ENCODE measurements around the gene GMDS. TPM values are rescaled to one million over a fixed set of nuclear protein-coding genes. Genes with fewer than 3 reads are reported as not detected.

GMDS gene
- total and polyA plus RNA-seq, 2 of the 4 experiments (the other 2 are of a cell fraction) = 7.3 to 21.9 TPM

DNA sequence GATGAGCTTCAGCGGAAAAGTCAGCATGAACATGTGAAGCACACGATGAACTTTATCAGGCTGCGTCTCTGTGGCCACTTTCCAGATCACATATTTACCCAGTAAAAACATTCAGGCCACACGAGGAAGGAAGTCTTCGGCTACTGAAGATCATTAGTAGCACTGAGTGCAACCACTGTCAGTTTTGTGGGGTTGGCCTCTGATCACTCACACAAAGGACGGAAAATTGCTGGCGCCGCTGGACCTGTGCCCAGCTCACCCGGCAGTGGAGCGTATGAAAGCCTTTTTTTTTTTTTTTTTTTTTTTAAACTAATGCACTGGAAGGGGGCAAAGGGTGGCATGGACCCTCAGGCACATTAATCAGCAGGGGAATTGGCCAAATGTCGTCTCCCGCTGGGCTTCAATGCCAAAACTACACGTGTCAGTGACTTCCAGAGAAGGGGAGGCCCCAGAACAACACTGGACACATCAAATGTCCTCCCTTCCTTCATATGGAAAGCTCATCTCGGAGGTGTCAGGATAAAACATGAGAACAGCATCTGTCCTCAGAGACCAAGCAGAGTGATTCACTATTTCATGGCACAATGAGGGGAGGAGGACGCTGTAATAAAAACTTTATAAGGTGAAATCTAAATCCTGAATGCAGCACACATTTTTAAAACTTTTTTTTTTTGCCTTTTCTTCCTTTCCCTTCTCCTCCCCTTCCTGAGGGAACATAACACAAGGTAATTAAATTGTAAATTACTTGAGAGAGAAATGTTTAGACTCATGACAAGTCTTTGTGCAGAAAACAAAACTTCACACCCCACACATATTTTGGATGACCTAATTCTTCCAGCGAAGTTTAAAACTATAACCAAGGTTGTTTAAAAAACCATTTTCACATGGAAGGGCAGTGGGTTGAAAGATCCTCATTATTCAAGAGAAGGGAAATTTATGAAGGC lies 412.3 kb downstream of the GMDS start:
- ChIA-PET CTCF (interaction anchor here (0.7 kb wide), 1 partner anchor 113 kb away, joined by 4 read pairs; no protein-coding TSS in a partner anchor), POLR2A (ENCODE audit: unreplicated experiment) (no interaction called here)
- H3K56ac ChIP-seq (ENCODE audit: extremely low read depth, insufficient read depth, low read length) = no peak overlapping the region
- H2AFZ ChIP-seq (replicated peaks; ENCODE audit: low read length, poor library complexity) = no peak overlapping the region
- H3K9me3 ChIP-seq (ENCODE audit: control insufficient read depth, insufficient read depth, low read length) = peaks cover 2% of the 10 kb centered on the region; the same call in 1 of the 2 replicates
- ATAC-seq (ENCODE audit: low read depth) = no peak
- H3K27ac ChIP-seq (ENCODE audit: insufficient read depth, low read length) = no peak overlapping the region
- H3K79me1 ChIP-seq (ENCODE audit: low read depth in 1 of 2, low read length in 2 of 2) = no peaks in the 10 kb centered on the region
- H3K4ac ChIP-seq (ENCODE audit: low read depth, low read length) = peak overlapping the region; percentile 10; the same call in 1 of the 2 replicates
- intact Hi-C loops (cut with micrococcal nuclease) (no loop called here), in situ Hi-C loops (cut with MboI; ENCODE audit: low sequenced_read_pairs) (no loop called here), dilution Hi-C loops (cut with HindIII; ENCODE audit: low sequenced_read_pairs, unreplicated experiment) (no loop called here)
- H3K14ac ChIP-seq (replicated peaks; ENCODE audit: low read depth, low read length) = no peak overlapping the region; the same call in 1 of the 2 replicates
- no peak overlapping the region for H4K5ac ChIP-seq (ENCODE audit: low read depth, low read length)
- peak; percentile 12 for DNase-seq
- 0 out of 2 replicates have a peak overlapping the region, but pooled peaks have one; percentile 5 for H3K23ac ChIP-seq (ENCODE audit: low read depth, low read length)
- H4K91ac ChIP-seq (ENCODE audit: insufficient read depth, low read depth, low read length) = no peak overlapping the region
- H2BK120ac ChIP-seq (ENCODE audit: low read depth, low read length) = no peak overlapping the region
- 33% methylated on average over 2 of the region's 16 CpGs; no CpG with 5 or more reads in 1 of the 2 experiments for WGBS, 2 experiments (ENCODE audit: extremely low coverage in 2 of 2, insufficient read length in 1 of 2)
- H3K36me3 ChIP-seq (ENCODE audit: control insufficient read depth, insufficient read depth, low read length) = no peaks in the 10 kb centered on the region
- H3K4me3 ChIP-seq (ENCODE audit: insufficient read depth, low read depth, low read length) = no peak overlapping the region
- BruUV-seq (replicated peaks) = no TSS peak
- H2BK5ac ChIP-seq (ENCODE audit: low read depth, low read length, poor library complexity, severe bottlenecking) = no peak overlapping the region
- H2BK20ac ChIP-seq (ENCODE audit: low read depth, low read length) = no peak overlapping the region
- H2BK15ac ChIP-seq (ENCODE audit: low read depth, low read length) = peak overlapping the region; percentile 32; the same call in 1 of the 3 replicates
- H3K4me1 ChIP-seq (ENCODE audit: control insufficient read depth, insufficient read depth, low read length) = peaks cover 7% of the 10 kb centered on the region
- no peak overlapping the region for H2AK9ac ChIP-seq (replicated peaks; ENCODE audit: low read depth, low read length, poor library complexity)
- peak overlapping the region in 1 of 2 experiments; percentile 35; a peak in 1 of 4 replicates for H4K8ac ChIP-seq (ENCODE audit: low read depth in 2 of 2, low read length in 2 of 2)
- no peaks in the 10 kb centered on the region for H4K20me1 ChIP-seq (ENCODE audit: insufficient read depth, low read length)
- H3K9me1 ChIP-seq (ENCODE audit: insufficient read depth, low read length) = peaks cover 6% of the 10 kb centered on the region; the same call in 1 of the 2 replicates
- peak overlapping the region; percentile 3; the same call in 1 of the 2 replicates for H3K4me2 ChIP-seq (ENCODE audit: low read depth, low read length)
- H3K9ac ChIP-seq (ENCODE audit: low read depth, low read length) = no peak overlapping the region
- H3K27me3 ChIP-seq (ENCODE audit: control insufficient read depth, insufficient read depth, low read length) = no peaks in the 10 kb centered on the region
- 0 out of 2 replicates have a peak overlapping the region, but pooled peaks have one; percentile 24 for H2AK5ac ChIP-seq (ENCODE audit: low read depth, low read length)
- no peak overlapping the region for H3K18ac ChIP-seq (ENCODE audit: low read depth, low read length)
- TF ChIP-seq RFX5 (IDR thresholded peaks at IDR 0.05; ENCODE audit: low read depth, low read length) = no peak
- TF ChIP-seq MXI1 (IDR thresholded peaks at IDR 0.05; ENCODE audit: borderline replicate concordance, low read depth, low read length) = no peak
- TF ChIP-seq POLR2A (IDR thresholded peaks at IDR 0.05; ENCODE audit: low read depth, low read length) = no peak
- TF ChIP-seq SMC3 (IDR thresholded peaks at IDR 0.05; ENCODE audit: low read depth, low read length) = no peak
- TF ChIP-seq FOS (IDR thresholded peaks at IDR 0.05; ENCODE audit: low read depth, low read length) = no peak
- TF ChIP-seq MAZ (IDR thresholded peaks at IDR 0.05; ENCODE audit: borderline replicate concordance, low read depth, low read length) = no peak
- TF ChIP-seq RCOR1 (IDR thresholded peaks at IDR 0.05; ENCODE audit: insufficient replicate concordance, low read length) = no peak
- TF ChIP-seq CHD1 (IDR thresholded peaks at IDR 0.05; ENCODE audit: low read depth, low read length) = no peak
- TF ChIP-seq, protein P1, sequence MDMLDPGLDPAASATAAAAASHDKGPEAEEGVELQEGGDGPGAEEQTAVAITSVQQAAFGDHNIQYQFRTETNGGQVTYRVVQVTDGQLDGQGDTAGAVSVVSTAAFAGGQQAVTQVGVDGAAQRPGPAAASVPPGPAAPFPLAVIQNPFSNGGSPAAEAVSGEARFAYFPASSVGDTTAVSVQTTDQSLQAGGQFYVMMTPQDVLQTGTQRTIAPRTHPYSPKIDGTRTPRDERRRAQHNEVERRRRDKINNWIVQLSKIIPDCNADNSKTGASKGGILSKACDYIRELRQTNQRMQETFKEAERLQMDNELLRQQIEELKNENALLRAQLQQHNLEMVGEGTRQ (IDR thresholded peaks at IDR 0.05; ENCODE audit: low read depth, low read length) = no peak
- TF ChIP-seq, protein P2, sequence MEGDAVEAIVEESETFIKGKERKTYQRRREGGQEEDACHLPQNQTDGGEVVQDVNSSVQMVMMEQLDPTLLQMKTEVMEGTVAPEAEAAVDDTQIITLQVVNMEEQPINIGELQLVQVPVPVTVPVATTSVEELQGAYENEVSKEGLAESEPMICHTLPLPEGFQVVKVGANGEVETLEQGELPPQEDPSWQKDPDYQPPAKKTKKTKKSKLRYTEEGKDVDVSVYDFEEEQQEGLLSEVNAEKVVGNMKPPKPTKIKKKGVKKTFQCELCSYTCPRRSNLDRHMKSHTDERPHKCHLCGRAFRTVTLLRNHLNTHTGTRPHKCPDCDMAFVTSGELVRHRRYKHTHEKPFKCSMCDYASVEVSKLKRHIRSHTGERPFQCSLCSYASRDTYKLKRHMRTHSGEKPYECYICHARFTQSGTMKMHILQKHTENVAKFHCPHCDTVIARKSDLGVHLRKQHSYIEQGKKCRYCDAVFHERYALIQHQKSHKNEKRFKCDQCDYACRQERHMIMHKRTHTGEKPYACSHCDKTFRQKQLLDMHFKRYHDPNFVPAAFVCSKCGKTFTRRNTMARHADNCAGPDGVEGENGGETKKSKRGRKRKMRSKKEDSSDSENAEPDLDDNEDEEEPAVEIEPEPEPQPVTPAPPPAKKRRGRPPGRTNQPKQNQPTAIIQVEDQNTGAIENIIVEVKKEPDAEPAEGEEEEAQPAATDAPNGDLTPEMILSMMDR (conservative IDR thresholded peaks at IDR 0.05; ENCODE audit: low read depth, low read length) = no peak
- TF ChIP-seq RAD21 (IDR thresholded peaks at IDR 0.05; ENCODE audit: low read length) = no peak
- no peak for TF ChIP-seq NFE2L2 (IDR thresholded peaks at IDR 0.05; ENCODE audit: low read depth, low read length)
- TF ChIP-seq CEBPB (IDR thresholded peaks at IDR 0.05; ENCODE audit: low read depth, low read length) = no peak
- no peak for TF ChIP-seq MAFK (IDR thresholded peaks at IDR 0.05; ENCODE audit: low read depth, low read length)
- no peak for TF ChIP-seq BHLHE40 (IDR thresholded peaks at IDR 0.05; ENCODE audit: low read depth, low read length)
